IMR-90 (cell line): ENCODE results near the gene MAP6. TPM values are rescaled to one million over a fixed set of nuclear protein-coding genes. Genes with fewer than 3 reads are reported as not detected.
A peak's percentile ranks its signal among the peaks of the same experiment; 100 is the strongest.

Experiments used
- ATAC-seq: fragments of 200-7000 bp; cut with Tn5 transposase; 2 replicates; pipeline ENCODE4 v1.9.1; 2020; ENCODE audit warnings: low read depth, mild to moderate bottlenecking, moderate library complexity
- BruUV-seq: library from RNA; stranded (reverse); fragments of 400-500 nt; replicated peaks from 2 replicates; lab custom pipeline; 2021; lab: Mats Ljungman, UMichigan
- CTCF ChIA-PET: fragments of 300-600 bp; formaldehyde crosslinking; extraction: SDS; loops from one replicate; lab custom pipeline; 2021; ENCODE audit warnings: antibody characterized with exemption; lab: Yijun Ruan, JAX
- POLR2A ChIA-PET: fragments of 300-600 bp; sonication (Branson Sonifier 250); formaldehyde crosslinking; loops from one replicate; lab custom pipeline; 2022; ENCODE audit warnings: antibody characterized with exemption; ENCODE audit not compliant: unreplicated experiment; lab: Charles Lee
- DNase-seq: peaks from one replicate; pipeline ENCODE4 v3.0.0; 2013
- H2AFZ ChIP-seq: replicated peaks from 2 replicates; pipeline ENCODE3; 2013; ENCODE audit warnings: low read length, mild to moderate bottlenecking; ENCODE audit not compliant: poor library complexity
- H2AK5ac ChIP-seq: 2 replicates; pipeline ENCODE4 v1.6.1; 2013; ENCODE audit warnings: low read depth, low read length, inconsistent platforms
- H2AK9ac ChIP-seq: replicated peaks from 2 replicates; pipeline ENCODE3; 2013; ENCODE audit warnings: mild to moderate bottlenecking, low read depth, low read length, moderate library complexity; ENCODE audit not compliant: poor library complexity
- H2BK120ac ChIP-seq: 2 replicates; pipeline ENCODE4 v1.6.1; 2013; ENCODE audit warnings: low read depth, low read length, inconsistent platforms
- H2BK15ac ChIP-seq: 3 replicates; pipeline ENCODE4 v1.6.1; 2013; ENCODE audit warnings: low read depth, low read length, inconsistent platforms
- H2BK20ac ChIP-seq: 2 replicates; pipeline ENCODE4 v1.6.1; 2013; ENCODE audit warnings: low read depth, mild to moderate bottlenecking, inconsistent platforms, low read length, moderate library complexity
- H2BK5ac ChIP-seq: 2 replicates; pipeline ENCODE4 v1.6.1; 2013; ENCODE audit warnings: mild to moderate bottlenecking, low read depth, low read length, inconsistent platforms; ENCODE audit not compliant: poor library complexity, severe bottlenecking
- H3K14ac ChIP-seq: replicated peaks from 2 replicates; pipeline ENCODE4 v1.6.1; 2013; ENCODE audit warnings: low read depth, low read length, inconsistent platforms
- H3K18ac ChIP-seq: 2 replicates; pipeline ENCODE4 v1.6.1; 2013; ENCODE audit warnings: low read depth, low read length, control low read depth
- H3K23ac ChIP-seq: 2 replicates; pipeline ENCODE4 v1.6.1; 2013; ENCODE audit warnings: low read depth, low read length, inconsistent platforms
- H3K27ac ChIP-seq: 2 replicates; pipeline ENCODE4 v1.5.1; 2013; ENCODE audit warnings: mild to moderate bottlenecking, control low read depth, low read length; ENCODE audit not compliant: insufficient read depth
- H3K27me3 ChIP-seq: 2 replicates; pipeline ENCODE4 v1.6.1; 2013; ENCODE audit warnings: low read length; ENCODE audit not compliant: control insufficient read depth, insufficient read depth
- H3K36me3 ChIP-seq: 2 replicates; pipeline ENCODE4 v1.6.1; 2013; ENCODE audit warnings: low read length, mixed read lengths; ENCODE audit not compliant: control insufficient read depth, insufficient read depth
- H3K4ac ChIP-seq: 2 replicates; pipeline ENCODE4 v1.6.1; 2013; ENCODE audit warnings: low read depth, low read length, inconsistent platforms
- H3K4me1 ChIP-seq: 2 replicates; pipeline ENCODE4 v1.6.1; 2013; ENCODE audit warnings: low read length, mixed read lengths; ENCODE audit not compliant: control insufficient read depth, insufficient read depth
- H3K4me2 ChIP-seq: 2 replicates; pipeline ENCODE4 v1.6.1; 2013; ENCODE audit warnings: low read depth, mild to moderate bottlenecking, control low read depth, low read length, moderate library complexity
- H3K4me3 ChIP-seq: 2 replicates; pipeline ENCODE4 v1.5.1; 2013; ENCODE audit warnings: low read depth, mild to moderate bottlenecking, control low read depth, low read length, moderate library complexity; ENCODE audit not compliant: insufficient read depth
- H3K56ac ChIP-seq: 2 replicates; pipeline ENCODE4 v1.6.1; 2013; ENCODE audit warnings: low read length, inconsistent platforms; ENCODE audit not compliant: insufficient read depth; ENCODE audit errors: extremely low read depth
- H3K79me1 ChIP-seq, 2 experiments: 2 replicates each; pipeline ENCODE4 v1.6.1; 2013; ENCODE audit warnings: low read length in 2 of 2, inconsistent platforms in 1 of 2, low read depth in 1 of 2
- H3K9ac ChIP-seq: 2 replicates; pipeline ENCODE4 v1.6.1; 2013; ENCODE audit warnings: low read depth, low read length, control low read depth
- H3K9me1 ChIP-seq: 2 replicates; pipeline ENCODE4 v1.6.1; 2013; ENCODE audit warnings: low read length, inconsistent platforms; ENCODE audit not compliant: insufficient read depth
- H3K9me3 ChIP-seq: 2 replicates; pipeline ENCODE4 v1.6.1; 2013; ENCODE audit warnings: low read length; ENCODE audit not compliant: control insufficient read depth, insufficient read depth
- H4K20me1 ChIP-seq: 2 replicates; pipeline ENCODE4 v1.6.1; 2013; ENCODE audit warnings: low read length, inconsistent platforms; ENCODE audit not compliant: insufficient read depth
- H4K5ac ChIP-seq: 2 replicates; pipeline ENCODE4 v1.6.1; 2013; ENCODE audit warnings: mild to moderate bottlenecking, low read depth, low read length, control low read depth
- H4K8ac ChIP-seq, 2 experiments: 2 replicates each; pipeline ENCODE4 v1.6.1; 2013; ENCODE audit warnings: low read depth in 2 of 2, low read length in 2 of 2, control low read depth in 1 of 2, inconsistent platforms in 1 of 2
- H4K91ac ChIP-seq: 2 replicates; pipeline ENCODE4 v1.6.1; 2013; ENCODE audit warnings: low read depth, low read length, inconsistent platforms; ENCODE audit not compliant: insufficient read depth
- BHLHE40 ChIP-seq: fragments of 150-350 bp; IDR thresholded peaks from 2 replicates; pipeline ENCODE4 v1.6.1; 2016; ENCODE audit warnings: mild to moderate bottlenecking, low read depth, low read length
- CHD1 ChIP-seq: IDR thresholded peaks from 2 replicates; pipeline ENCODE4 v1.6.1; 2012; ENCODE audit warnings: low read depth, low read length, improper control_type of control experiment
- CTCF ChIP-seq: conservative IDR thresholded peaks from 2 replicates; pipeline ENCODE4 v1.5.1; 2012; ENCODE audit warnings: mild to moderate bottlenecking, low read depth, low read length, improper control_type of control experiment
- FOS ChIP-seq: fragments of 150-350 bp; IDR thresholded peaks from 2 replicates; pipeline ENCODE4 v1.6.1; 2016; ENCODE audit warnings: low read depth, low read length
- MAZ ChIP-seq: IDR thresholded peaks from 2 replicates; pipeline ENCODE4 v1.6.1; 2012; ENCODE audit warnings: low read depth, mild to moderate bottlenecking, low read length, improper control_type of control experiment, moderate library complexity, borderline replicate concordance
- MXI1 ChIP-seq: IDR thresholded peaks from 2 replicates; pipeline ENCODE4 v1.6.1; 2012; ENCODE audit warnings: low read depth, mild to moderate bottlenecking, low read length, moderate library complexity, borderline replicate concordance
- NFE2L2 ChIP-seq: fragments of 150-350 bp; IDR thresholded peaks from 2 replicates; pipeline ENCODE4 v1.6.1; 2016; ENCODE audit warnings: low read depth, mild to moderate bottlenecking, low read length
- POLR2A ChIP-seq: IDR thresholded peaks from 2 replicates; pipeline ENCODE4 v1.6.1; 2012; ENCODE audit warnings: mild to moderate bottlenecking, low read depth, low read length
- RAD21 ChIP-seq: IDR thresholded peaks from 2 replicates; pipeline ENCODE4 v1.6.1; 2012; ENCODE audit warnings: low read length, improper control_type of control experiment
- RFX5 ChIP-seq: IDR thresholded peaks from 2 replicates; pipeline ENCODE4 v1.8.0; 2012; ENCODE audit warnings: low read depth, mild to moderate bottlenecking, low read length, moderate library complexity
- SMC3 ChIP-seq: fragments of 150-350 bp; IDR thresholded peaks from 2 replicates; pipeline ENCODE4 v1.6.1; 2016; ENCODE audit warnings: low read depth, mild to moderate bottlenecking, antibody characterized with exemption, low read length, moderate library complexity
- USF2 ChIP-seq: fragments of 150-350 bp; IDR thresholded peaks from 2 replicates; pipeline ENCODE4 v1.6.1; 2017; ENCODE audit warnings: mild to moderate bottlenecking, antibody characterized with exemption, low read length, low read depth
- WGBS, 2 experiments: methylation state at CpG; one replicate each; pipeline versions ENCODE4 v1.1.5 to v1.1.7; 2013; ENCODE audit warnings: missing lambda C conversion rate in 2 of 2; ENCODE audit not compliant: insufficient read length in 1 of 2; ENCODE audit errors: extremely low coverage in 2 of 2; 5-methylcytosine and 5-hydroxymethylcytosine counted together
- dilution Hi-C: fragments of 300-500 bp; cut with HindIII; formaldehyde crosslinking; loops from one replicate; pipeline ENCODE4 v1.14.3; 2018; ENCODE audit warnings: low sequenced_read_pairs; ENCODE audit not compliant: unreplicated experiment
- in situ Hi-C: fragments of 300-500 bp; cut with MboI; formaldehyde crosslinking; loops from 3 replicates; pipeline ENCODE4 v1.14.3; 2019; ENCODE audit warnings: low sequenced_read_pairs, inconsistent platforms, mixed read lengths
- intact Hi-C: fragments of 100-400 bp; cut with micrococcal nuclease; formaldehyde crosslinking; loops from 2 replicates; pipeline ENCODE4 v1.10.0; 2022
- polyA plus RNA-seq, 3 experiments: library from polyadenylated mRNA; depleted of rRNA; stranded (reverse); fragments of >200 nt; gene quantifications; 2 replicates each; pipeline ENCODE4 v1.2.3, GENCODE V29; 2012; ENCODE audit warnings: low replicate concordance in 1 of 3
- total RNA-seq: library from RNA; depleted of rRNA; stranded (reverse); fragments of >200 nt; gene quantifications from 2 replicates; pipeline ENCODE4 v1.2.3, GENCODE V29; 2012

The MAP6 gene
- total and polyA plus RNA-seq, 2 of the 4 experiments (the other 2 are of a cell fraction): 3.0 to 3.4 TPM

GRCh38 chr11:75549370-75549958 is 119.4 kb downstream of the MAP6 start:
- H3K4me2 ChIP-seq: no peak overlapping the region
- H4K20me1 ChIP-seq: no peaks in the 10 kb centered on the region
- POLR2A ChIA-PET: no interaction called here
- WGBS, 2 experiments: no CpG with 5 or more reads among the region's 5 CpGs
- no peak overlapping the region for H4K5ac ChIP-seq
- DNase-seq (no peak), ATAC-seq (no peak)
- BruUV-seq: no TSS peak
- no peak overlapping the region for H3K9ac ChIP-seq
- H3K14ac ChIP-seq: no peak overlapping the region
- H4K8ac ChIP-seq: no peak overlapping the region
- no peaks in the 10 kb centered on the region for H3K9me3 ChIP-seq
- dilution Hi-C loops: no loop called here
- H2BK15ac ChIP-seq: no peak overlapping the region
- no peak overlapping the region for H2BK5ac ChIP-seq
- peaks cover 11% of the 10 kb centered on the region for H3K4me1 ChIP-seq
- peaks cover 8% of the 10 kb centered on the region; the same call in 1 of the 2 replicates for H3K9me1 ChIP-seq
- no peak overlapping the region for H2BK20ac ChIP-seq
- H3K36me3 ChIP-seq: no peaks in the 10 kb centered on the region
- in situ Hi-C loops: loop anchor here (25.0 kb wide), 1 partner anchor 262 kb away; no protein-coding TSS in a partner anchor
- H3K23ac ChIP-seq: no peak overlapping the region
- no peak overlapping the region for H2BK120ac ChIP-seq
- H2AK5ac ChIP-seq: peak overlapping the region; percentile 3; the same call in 1 of the 2 replicates
- no peak overlapping the region for H3K27ac ChIP-seq
- H2AK9ac ChIP-seq: no peak overlapping the region
- H3K18ac ChIP-seq: no peak overlapping the region
- intact Hi-C loops: no loop called here
- no peak for TF ChIP-seq POLR2A
- TF ChIP-seq CTCF: no peak
- TF ChIP-seq RAD21: no peak
- TF ChIP-seq SMC3: no peak
- no peak for TF ChIP-seq USF2
- no peak for TF ChIP-seq FOS
- no peak for TF ChIP-seq MXI1
- no peak for TF ChIP-seq NFE2L2
- no peak for TF ChIP-seq MAZ
- no peak for TF ChIP-seq BHLHE40
- TF ChIP-seq RFX5: no peak
- TF ChIP-seq CHD1: no peak
- H2AFZ ChIP-seq: no peak overlapping the region
- no peak overlapping the region for H3K56ac ChIP-seq
- H3K27me3 ChIP-seq: peaks cover 8% of the 10 kb centered on the region
- 0 out of 2 replicates have a peak overlapping the region, but pooled peaks have one; percentile 34 for H3K4ac ChIP-seq
- no peak overlapping the region for H4K91ac ChIP-seq
- no peak overlapping the region for H3K4me3 ChIP-seq
- CTCF ChIA-PET: interaction anchor here (0.5 to 1.5 kb wide), 2 partner anchors 11 to 26 kb away, joined by 4 to 7 read pairs; no protein-coding TSS in a partner anchor
- peaks cover 3 to 22% of the 10 kb centered on the region in 2 experiments; a peak in 3 of 4 replicates for H3K79me1 ChIP-seq
